C4-2B (cell line): ENCODE measurements around the gene PAIP2.

Source experiments
- H3K27ac ChIP-seq: fragments of 450-650 bp; 2 replicates; pipeline ENCODE4 v1.5.1; 2017
- ZFX ChIP-seq: fragments of 450-650 bp; IDR thresholded peaks from 2 replicates; pipeline ENCODE4 v1.6.1; 2017
- TF ChIP-seq, protein P1 (sequence below): fragments of 450-650 bp; conservative IDR thresholded peaks from 2 replicates; pipeline ENCODE4 v1.5.1; 2017; ENCODE audit warnings: mild to moderate bottlenecking

PAIP2 gene

DNA sequence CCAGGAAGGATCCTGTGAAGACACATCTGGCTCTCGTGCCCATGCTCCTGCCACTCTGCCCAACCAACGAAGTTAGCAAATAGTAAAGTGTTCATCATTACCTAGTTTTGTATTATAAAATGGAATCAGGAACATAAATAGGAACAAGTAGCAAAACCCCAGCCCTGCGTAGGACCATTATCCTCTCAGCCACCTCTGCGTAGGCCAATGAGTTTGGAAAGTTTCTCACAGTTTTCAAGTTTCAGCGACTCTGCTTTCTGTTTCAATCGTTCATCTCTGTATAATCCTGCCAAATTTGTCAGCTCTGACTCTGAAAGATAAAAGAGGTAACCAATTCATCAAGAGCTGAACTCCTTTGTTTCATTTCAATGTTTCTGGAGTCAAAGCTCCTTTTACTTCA lies 72.3 kb downstream of the PAIP2 start:
- TF ChIP-seq, protein P1, sequence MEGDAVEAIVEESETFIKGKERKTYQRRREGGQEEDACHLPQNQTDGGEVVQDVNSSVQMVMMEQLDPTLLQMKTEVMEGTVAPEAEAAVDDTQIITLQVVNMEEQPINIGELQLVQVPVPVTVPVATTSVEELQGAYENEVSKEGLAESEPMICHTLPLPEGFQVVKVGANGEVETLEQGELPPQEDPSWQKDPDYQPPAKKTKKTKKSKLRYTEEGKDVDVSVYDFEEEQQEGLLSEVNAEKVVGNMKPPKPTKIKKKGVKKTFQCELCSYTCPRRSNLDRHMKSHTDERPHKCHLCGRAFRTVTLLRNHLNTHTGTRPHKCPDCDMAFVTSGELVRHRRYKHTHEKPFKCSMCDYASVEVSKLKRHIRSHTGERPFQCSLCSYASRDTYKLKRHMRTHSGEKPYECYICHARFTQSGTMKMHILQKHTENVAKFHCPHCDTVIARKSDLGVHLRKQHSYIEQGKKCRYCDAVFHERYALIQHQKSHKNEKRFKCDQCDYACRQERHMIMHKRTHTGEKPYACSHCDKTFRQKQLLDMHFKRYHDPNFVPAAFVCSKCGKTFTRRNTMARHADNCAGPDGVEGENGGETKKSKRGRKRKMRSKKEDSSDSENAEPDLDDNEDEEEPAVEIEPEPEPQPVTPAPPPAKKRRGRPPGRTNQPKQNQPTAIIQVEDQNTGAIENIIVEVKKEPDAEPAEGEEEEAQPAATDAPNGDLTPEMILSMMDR = no peak
- TF ChIP-seq ZFX = no peak
- no peak overlapping the region for H3K27ac ChIP-seq

- no peak overlapping the region for H3K27ac ChIP-seq
- TF ChIP-seq, protein P1 = no peak
- TF ChIP-seq ZFX = no peak
These were observed 73.0 kb downstream of the PAIP2 start for GRCh38 chr5:139414581-139415130.

DNA sequence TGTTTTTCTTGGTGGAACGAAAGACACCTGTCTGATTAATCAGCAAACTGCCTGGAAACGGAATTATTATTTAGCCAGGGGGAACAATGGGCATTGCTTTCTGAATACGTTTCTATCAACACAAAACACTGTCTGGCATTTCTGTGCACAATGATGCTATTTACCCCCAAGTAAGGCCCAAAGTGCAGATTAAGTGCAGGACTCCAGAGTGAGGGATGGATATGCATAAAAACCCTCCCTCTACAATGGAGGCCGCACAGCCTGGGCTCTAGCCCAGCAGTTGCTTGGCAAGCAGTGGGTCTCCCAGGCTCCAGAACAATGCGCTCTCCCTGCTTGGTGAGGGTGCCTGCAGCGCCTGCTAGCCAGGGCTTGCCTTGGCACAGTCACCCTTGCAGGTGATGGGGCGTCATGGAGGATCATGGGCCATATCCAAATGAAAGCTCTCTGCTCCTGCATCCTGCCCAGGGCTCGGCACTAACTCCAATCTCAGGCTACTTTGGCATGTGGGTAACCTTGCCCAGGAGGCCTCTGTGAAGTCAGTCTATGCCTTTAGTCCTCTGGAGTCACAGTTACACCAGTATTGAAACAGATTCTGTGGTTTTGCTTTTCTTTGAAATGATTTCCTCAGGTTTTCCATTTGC lies 73.7 kb downstream of the PAIP2 start:
- TF ChIP-seq ZFX = no peak
- TF ChIP-seq, protein P1 = no peak
- H3K27ac ChIP-seq = no peak overlapping the region

- TF ChIP-seq, protein P1 = no peak
- no peak overlapping the region for H3K27ac ChIP-seq
These were observed 74.2 kb downstream of the PAIP2 start for GRCh38 chr5:139415869-139416268.

DNA sequence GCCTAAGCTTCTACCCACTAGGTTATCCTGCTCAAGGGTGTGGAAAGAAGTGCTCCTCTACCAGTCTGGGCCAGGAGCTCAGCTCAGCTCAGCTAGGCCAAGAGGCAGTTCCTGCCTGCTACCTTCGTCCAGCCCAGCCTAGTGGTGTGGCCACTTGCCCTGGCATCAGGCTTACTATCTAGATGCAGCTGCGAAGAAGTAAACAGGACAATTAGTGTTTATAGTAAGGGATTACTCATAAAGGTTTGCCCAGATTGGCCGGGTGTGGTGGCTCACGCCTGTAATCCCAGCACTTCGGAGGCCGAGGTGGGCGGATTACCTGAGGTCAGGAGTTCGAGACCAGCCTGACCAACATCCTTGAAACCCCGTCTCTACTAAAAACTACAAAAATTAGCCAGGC lies 75.0 kb downstream of the PAIP2 start:
- no peak overlapping the region for H3K27ac ChIP-seq

DNA sequence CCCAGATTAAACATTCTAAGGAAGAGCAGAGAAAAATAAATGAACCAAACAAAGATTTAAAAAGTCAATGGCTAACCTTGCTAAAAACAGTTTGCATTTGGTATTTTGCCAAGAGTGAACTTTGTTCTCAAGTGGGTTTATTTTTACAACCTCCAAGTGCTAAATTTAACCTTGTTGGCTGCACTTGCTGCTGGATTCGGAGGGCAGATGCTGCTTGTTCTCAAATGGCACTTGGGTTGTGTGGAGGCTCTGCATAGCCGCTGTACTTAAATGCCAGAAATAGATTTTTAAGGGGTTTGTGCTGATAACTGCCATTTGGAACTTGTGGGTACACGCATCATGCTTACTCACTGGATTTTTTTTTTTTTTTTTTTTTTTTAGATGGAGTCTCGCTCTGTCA lies 75.6 kb downstream of the PAIP2 start:
- H3K27ac ChIP-seq = no peak overlapping the region
- TF ChIP-seq, protein P1 = no peak
- TF ChIP-seq ZFX = no peak

More for the DNA sequence above, 75.0 kb downstream of the PAIP2 start:
- TF ChIP-seq, protein P1 = no peak
- no peak for TF ChIP-seq ZFX

- no peak overlapping the region for H3K27ac ChIP-seq
- no peak for TF ChIP-seq ZFX
- TF ChIP-seq, protein P1 = no peak
These were observed 77.1 kb downstream of the PAIP2 start for GRCh38 chr5:139418793-139419192.
